OCI-LY3 (cell line): Measurements from ENCODE around the gene P2RY10.

Source experiments
- H2AFZ ChIP-seq: fragments of 200-600, 300-600 bp; shearing (Covaris generic); 2 replicates; pipeline ENCODE4 v1.6.0; 2014; ENCODE audit warnings: antibody characterized with exemption, low read depth, low read length
- H3K27ac ChIP-seq: fragments of 200-600, 300-600 bp; sonication (generic); 2 replicates; pipeline ENCODE4 v1.5.1; 2014; ENCODE audit warnings: mild to moderate bottlenecking, low read length, moderate library complexity, mixed read lengths
- H3K27me3 ChIP-seq: fragments of 200-600, 300-600 bp; sonication (generic); 2 replicates; pipeline ENCODE4 v1.6.1; 2014; ENCODE audit warnings: low read depth, low read length, mixed read lengths
- H3K36me3 ChIP-seq: fragments of 200-600, 300-600 bp; sonication (generic); replicated peaks from 2 replicates; pipeline ENCODE3; 2014; ENCODE audit warnings: low read depth, low read length, mixed read lengths
- H3K4me1 ChIP-seq: fragments of 300-600, 200-600 bp; sonication (generic); 2 replicates; pipeline ENCODE4 v1.6.1; 2014; ENCODE audit warnings: low read length, mixed read lengths
- H3K4me2 ChIP-seq: fragments of 200-600, 300-600 bp; sonication (generic); 2 replicates; pipeline ENCODE4 v1.6.1; 2014; ENCODE audit warnings: low read length, mixed read lengths
- H3K4me3 ChIP-seq: fragments of 300-600, 200-600 bp; sonication (generic); 2 replicates; pipeline ENCODE4 v1.5.1; 2014; ENCODE audit warnings: antibody characterized with exemption, mild to moderate bottlenecking, low read length, moderate library complexity
- H3K79me2 ChIP-seq: fragments of 300-600, 200-600 bp; shearing (Covaris generic); 2 replicates; pipeline ENCODE4 v1.6.1; 2014; ENCODE audit warnings: mild to moderate bottlenecking, low read length, mixed read lengths
- H3K9ac ChIP-seq: fragments of 300-600, 200-600 bp; shearing (Covaris generic); 2 replicates; pipeline ENCODE4 v1.6.0; 2014; ENCODE audit warnings: mild to moderate bottlenecking, low read length, moderate library complexity
- H3K9me3 ChIP-seq: fragments of 200-600, 300-600 bp; shearing (Covaris generic); 2 replicates; pipeline ENCODE4 v1.6.1; 2014; ENCODE audit warnings: low read length, mixed read lengths; ENCODE audit not compliant: insufficient read depth
- H4K20me1 ChIP-seq: fragments of 200-600, 300-600 bp; sonication (generic); 2 replicates; pipeline ENCODE4 v1.6.1; 2016; ENCODE audit warnings: low read length, mixed read lengths; ENCODE audit not compliant: insufficient read depth
- CTCF ChIP-seq: fragments of 200-600, 300-600 bp; sonication (generic); IDR thresholded peaks from 2 replicates; pipeline ENCODE4 v1.5.1; 2014; ENCODE audit warnings: antibody characterized with exemption, low read length, low read depth
- EZH2phosphoT487 ChIP-seq: fragments of 200-600 bp; shearing (Covaris generic); IDR thresholded peaks from 2 replicates; pipeline ENCODE4 v1.6.1; 2018; ENCODE audit warnings: antibody characterized with exemption, mixed run types, low read depth

The P2RY10 gene

GRCh38 chrX:78945186-78945912 is at the start of gene P2RY10:
Gene P2RY10 (plus strand): TSS chrX:78945391. CDS start chrX:78960521, 15,130 bp downstream.
- Histone ChIP-seq H3K4me1 (peaks cover 82% of the 10 kb centered on the region), H3K4me2 (peak within 1 kb of the TSS; percentile 97), H3K9me3 (0 out of 2 replicates have a peak, but pooled peaks cover 2% of the 10 kb centered on the region), H3K27ac (peak within 1 kb of the TSS; percentile 85), H2AFZ (no peak within 1 kb of the TSS), H4K20me1 (peaks cover 20% of the 10 kb centered on the region; the same call in 1 of the 2 replicates), H3K79me2 (peaks cover 56% of the 10 kb centered on the region), H3K9ac (peak within 1 kb of the TSS; percentile 86), H3K27me3 (no peaks in the 10 kb centered on the region), H3K4me3 (peak within 1 kb of the TSS; percentile 86), H3K36me3 (peaks cover 36% of the 10 kb centered on the region)
- TF ChIP-seq CTCF: no peak
- no peak for TF ChIP-seq EZH2phosphoT487

GRCh38 chrX:78922754-78923153 is 22.4 kb upstream of the P2RY10 start:
- no peak for TF ChIP-seq CTCF
- TF ChIP-seq EZH2phosphoT487: no peak
- Histone ChIP-seq H3K4me2 (peak overlapping the region; percentile 74), H3K36me3 (no peaks in the 10 kb centered on the region), H3K27me3 (no peaks in the 10 kb centered on the region), H3K4me1 (peaks cover 29% of the 10 kb centered on the region), H3K9me3 (peaks cover 8% of the 10 kb centered on the region; the same call in 1 of the 2 replicates), H2AFZ (no peak overlapping the region), H3K9ac (peak overlapping the region; percentile 69), H3K4me3 (peak overlapping the region; percentile 31), H3K27ac (peak overlapping the region; percentile 98), H3K79me2 (no peaks in the 10 kb centered on the region), H4K20me1 (no peaks in the 10 kb centered on the region)

- Histone ChIP-seq H3K4me1 (peaks cover 29% of the 10 kb centered on the region), H3K79me2 (no peaks in the 10 kb centered on the region), H3K27me3 (no peaks in the 10 kb centered on the region), H3K27ac (peak overlapping the region; percentile 98), H3K9me3 (peaks cover 8% of the 10 kb centered on the region; the same call in 1 of the 2 replicates), H2AFZ (peak overlapping the region; percentile 69), H3K9ac (peak overlapping the region; percentile 69), H3K36me3 (no peaks in the 10 kb centered on the region), H4K20me1 (no peaks in the 10 kb centered on the region), H3K4me3 (peak overlapping the region; percentile 38), H3K4me2 (peak overlapping the region; percentile 74)
- TF ChIP-seq EZH2phosphoT487 (no peak), CTCF (no peak)
Observed at GRCh38 chrX:78923198-78924015, 21.8 kb upstream of the P2RY10 start.

- no peaks in the 10 kb centered on the region for H3K4me1 ChIP-seq
- no peaks in the 10 kb centered on the region for H4K20me1 ChIP-seq
- no peaks in the 10 kb centered on the region for H3K36me3 ChIP-seq
- no peaks in the 10 kb centered on the region for H3K9me3 ChIP-seq
- no peak overlapping the region for H3K9ac ChIP-seq
- H3K79me2 ChIP-seq: no peaks in the 10 kb centered on the region
- H3K27ac ChIP-seq: no peak overlapping the region
- no peak overlapping the region for H2AFZ ChIP-seq
- no peak overlapping the region for H3K4me3 ChIP-seq
- no peak overlapping the region for H3K4me2 ChIP-seq
- TF ChIP-seq EZH2phosphoT487: no peak
- no peak for TF ChIP-seq CTCF
- H3K27me3 ChIP-seq: no peaks in the 10 kb centered on the region
Observed at GRCh38 chrX:78931814-78932213, 13.4 kb upstream of the P2RY10 start.
